ENCODE measurements around the gene SUPT3H.
"Not testable (repeated sequence)": the region's sequence is repeated elsewhere in the genome, so short reads cannot be mapped to it uniquely, and the experiment has no call there.

The SUPT3H gene

GRCh38 chr6:44898296-44898930, 479.3 kb downstream of the SUPT3H start:
- H3K4me3 ChIP-seq (ENCODE audit: low read depth, low read length), result no peak overlapping the region
- no peak for TF ChIP-seq CTCF (IDR thresholded peaks at IDR 0.05; ENCODE audit: borderline replicate concordance, insufficient read depth, low read depth, low read length)

- TF ChIP-seq CTCF (IDR thresholded peaks at IDR 0.05; ENCODE audit: borderline replicate concordance, insufficient read depth, low read depth, low read length), result no peak
These were observed 480.4 kb downstream of the SUPT3H start for GRCh38 chr6:44897316-44897715.

GRCh38 chr6:44896701-44897100, 481.0 kb downstream of the SUPT3H start:
- no peak for TF ChIP-seq CTCF (IDR thresholded peaks at IDR 0.05; ENCODE audit: borderline replicate concordance, insufficient read depth, low read depth, low read length)
- H3K4me3 ChIP-seq (ENCODE audit: low read depth, low read length), result no peak overlapping the region

More at GRCh38 chr6:44897316-44897715, 480.4 kb downstream of the SUPT3H start:
- no peak overlapping the region for H3K4me3 ChIP-seq (ENCODE audit: low read depth, low read length)

DNA sequence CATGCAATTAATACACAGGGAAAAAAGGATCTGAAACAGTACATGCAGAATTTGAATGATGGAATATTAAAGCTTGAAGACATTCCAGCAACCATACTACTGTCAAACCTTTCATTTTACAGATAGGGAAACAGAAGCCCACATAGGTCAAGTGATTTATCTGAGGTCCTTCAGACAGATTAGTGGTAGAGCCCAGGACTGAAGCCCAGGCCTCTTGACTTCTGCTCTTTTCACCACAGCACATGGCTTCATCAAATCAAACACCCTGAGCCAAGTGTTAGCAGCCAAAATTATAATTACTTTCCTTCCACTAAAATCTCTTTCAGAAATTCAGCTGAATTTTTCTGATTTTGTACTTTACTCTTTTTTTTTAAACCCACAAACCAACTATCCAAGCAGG, 485.2 kb downstream of the SUPT3H start:
- H3K4me3 ChIP-seq (ENCODE audit: low read depth, low read length), result no peak overlapping the region
- no peak for TF ChIP-seq CTCF (IDR thresholded peaks at IDR 0.05; ENCODE audit: borderline replicate concordance, insufficient read depth, low read depth, low read length)

DNA sequence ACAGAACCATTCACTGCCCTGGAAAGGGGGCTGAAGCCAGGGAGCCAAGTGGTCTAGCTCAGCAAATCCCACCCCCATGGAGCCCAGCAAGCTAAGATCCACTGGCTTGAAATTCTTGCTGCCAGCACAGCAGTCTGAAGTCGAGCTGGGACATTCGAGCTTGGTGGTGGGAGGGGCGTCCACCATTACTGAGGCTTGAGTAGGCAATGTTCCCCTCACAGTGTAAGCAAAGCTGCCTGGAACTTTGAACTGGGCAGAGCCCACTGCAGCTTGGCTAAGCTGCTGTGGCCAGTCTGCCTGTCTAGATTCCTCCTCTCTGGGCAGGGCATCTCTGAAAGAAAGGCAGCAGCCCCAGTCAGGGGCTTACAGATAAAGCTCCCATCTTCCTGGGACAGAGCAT, 498.7 kb downstream of the SUPT3H start:
- H3K4me3 ChIP-seq (ENCODE audit: low read depth, low read length), result not testable (repeated sequence)

DNA sequence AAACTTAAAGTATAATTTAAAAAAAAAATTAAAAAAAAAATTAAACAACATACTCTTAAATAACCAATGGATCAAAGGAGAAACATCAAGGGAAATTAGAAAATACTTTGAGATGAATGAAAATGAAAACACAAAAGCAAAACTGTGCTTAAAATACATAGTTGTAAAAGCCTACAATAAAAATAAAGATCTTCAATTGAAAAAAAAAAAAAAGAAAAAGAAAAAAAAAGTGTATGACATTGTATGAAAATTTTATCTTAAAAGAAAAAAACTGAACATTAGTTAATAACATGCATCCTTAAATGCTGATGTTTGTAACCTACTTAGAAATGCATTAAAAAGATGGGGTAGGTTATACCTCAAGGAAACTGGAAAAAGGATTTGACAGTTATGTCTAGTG, 501.1 kb downstream of the SUPT3H start:
- H3K4me3 ChIP-seq (ENCODE audit: low read depth, low read length), result not testable (repeated sequence)

DNA sequence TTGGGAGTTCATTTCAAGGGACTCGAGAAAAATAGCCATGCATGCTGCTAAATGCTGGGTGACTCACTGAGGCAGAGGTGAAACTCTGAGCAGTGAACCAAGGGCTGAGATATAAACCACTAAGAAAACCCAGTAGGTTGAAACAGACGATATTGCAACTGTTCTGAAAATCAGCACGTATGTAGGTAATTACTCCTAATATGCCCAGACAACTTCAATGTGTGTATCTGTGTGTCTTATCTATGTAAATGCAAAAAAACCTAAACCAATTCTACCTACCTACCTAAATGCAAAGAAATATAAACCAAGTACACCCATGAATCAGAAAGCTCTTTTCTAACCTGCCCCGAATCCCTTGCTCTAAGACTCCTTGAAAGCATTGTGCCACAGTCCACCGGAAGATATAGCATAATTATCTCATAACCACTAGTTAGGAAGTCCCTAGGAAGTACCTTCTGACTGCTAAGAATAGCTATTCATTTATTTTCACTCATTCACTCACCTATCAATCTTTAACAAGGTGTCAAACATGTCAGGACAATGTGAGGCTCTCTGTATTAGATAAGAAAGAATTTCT, 508.3 kb downstream of the SUPT3H start:
- no peak overlapping the region for H3K4me3 ChIP-seq (ENCODE audit: low read depth, low read length)
- no peak for TF ChIP-seq CTCF (IDR thresholded peaks at IDR 0.05; ENCODE audit: borderline replicate concordance, insufficient read depth, low read depth, low read length)

- TF ChIP-seq CTCF (IDR thresholded peaks at IDR 0.05; ENCODE audit: borderline replicate concordance, insufficient read depth, low read depth, low read length), result no peak
- no peak overlapping the region for H3K4me3 ChIP-seq (ENCODE audit: low read depth, low read length)
These were observed 508.8 kb downstream of the SUPT3H start for GRCh38 chr6:44868910-44869309.
